ENCODE results near the gene CDA.

The CDA gene

DNA sequence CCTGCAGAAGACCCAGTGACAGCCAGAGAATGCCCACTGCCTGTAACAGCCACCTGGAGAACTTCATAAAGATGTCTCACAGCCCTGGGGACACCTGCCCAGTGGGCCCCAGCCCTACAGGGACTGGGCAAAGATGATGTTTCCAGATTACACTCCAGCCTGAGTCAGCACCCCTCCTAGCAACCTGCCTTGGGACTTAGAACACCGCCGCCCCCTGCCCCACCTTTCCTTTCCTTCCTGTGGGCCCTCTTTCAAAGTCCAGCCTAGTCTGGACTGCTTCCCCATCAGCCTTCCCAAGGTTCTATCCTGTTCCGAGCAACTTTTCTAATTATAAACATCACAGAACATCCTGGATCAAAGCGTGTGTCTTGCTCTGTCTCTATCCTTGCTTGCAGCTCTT is 29.7 kb downstream of the CDA start:
- DNase-seq: no peak

DNA sequence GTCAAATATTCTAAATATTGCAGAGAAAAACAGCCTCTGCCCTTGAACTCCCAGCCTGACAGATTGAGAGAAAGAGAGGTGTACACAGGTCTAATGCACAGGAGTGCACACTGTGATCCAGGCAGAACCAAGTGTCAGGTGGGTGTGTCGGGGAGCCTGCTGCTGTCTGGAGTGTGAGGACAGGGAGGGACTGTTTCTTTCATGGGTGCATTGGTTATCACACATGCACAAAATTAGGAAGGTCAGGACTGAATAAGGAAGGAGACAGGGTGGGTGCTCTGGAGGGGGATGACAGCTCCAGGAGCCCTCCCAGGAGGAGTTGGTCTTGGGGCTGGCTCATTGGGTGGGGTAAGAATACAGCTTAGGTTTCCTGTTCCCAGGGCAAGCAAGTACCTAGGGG is 31.1 kb downstream of the CDA start:
- no peak for DNase-seq

DNA sequence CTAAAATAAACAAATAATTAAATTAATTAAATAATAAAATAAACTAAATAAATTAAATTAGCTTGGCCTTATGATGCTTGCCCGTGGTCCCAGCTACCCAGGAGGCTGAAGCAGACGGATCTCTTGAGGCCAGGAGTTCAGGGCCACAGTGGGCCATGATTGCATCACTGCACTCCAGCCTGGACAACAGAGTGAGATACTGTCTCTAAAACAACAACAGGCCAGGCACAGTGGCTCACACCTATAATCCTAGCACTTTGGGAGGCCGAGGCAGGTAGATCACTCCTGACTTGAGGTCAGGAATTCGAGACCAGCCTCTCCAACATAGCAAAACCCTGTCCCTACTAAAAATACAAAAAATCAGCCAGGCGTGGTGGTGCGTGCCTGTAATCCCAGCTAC is 32.1 kb downstream of the CDA start:
- DNase-seq: no peak

DNA sequence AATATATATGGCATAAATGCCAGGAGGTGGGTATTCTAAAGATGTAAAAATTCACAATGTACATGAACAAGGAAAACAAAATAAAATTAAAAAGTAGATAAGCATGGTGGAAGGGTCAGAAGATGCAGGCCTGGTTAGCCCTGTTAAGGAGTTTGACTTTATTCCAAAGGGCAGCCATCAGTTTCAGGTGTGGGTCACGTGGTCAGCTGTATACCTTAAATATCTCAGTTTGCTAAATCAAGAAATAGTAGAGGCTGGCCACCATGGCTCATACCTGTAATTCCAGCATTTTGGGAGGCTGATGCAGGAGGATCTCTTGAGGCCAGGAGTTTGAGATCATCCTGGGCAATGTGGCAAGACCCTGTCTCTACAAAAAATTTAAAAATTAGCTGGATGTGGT is 35.8 kb downstream of the CDA start:
- DNase-seq: no peak

DNA sequence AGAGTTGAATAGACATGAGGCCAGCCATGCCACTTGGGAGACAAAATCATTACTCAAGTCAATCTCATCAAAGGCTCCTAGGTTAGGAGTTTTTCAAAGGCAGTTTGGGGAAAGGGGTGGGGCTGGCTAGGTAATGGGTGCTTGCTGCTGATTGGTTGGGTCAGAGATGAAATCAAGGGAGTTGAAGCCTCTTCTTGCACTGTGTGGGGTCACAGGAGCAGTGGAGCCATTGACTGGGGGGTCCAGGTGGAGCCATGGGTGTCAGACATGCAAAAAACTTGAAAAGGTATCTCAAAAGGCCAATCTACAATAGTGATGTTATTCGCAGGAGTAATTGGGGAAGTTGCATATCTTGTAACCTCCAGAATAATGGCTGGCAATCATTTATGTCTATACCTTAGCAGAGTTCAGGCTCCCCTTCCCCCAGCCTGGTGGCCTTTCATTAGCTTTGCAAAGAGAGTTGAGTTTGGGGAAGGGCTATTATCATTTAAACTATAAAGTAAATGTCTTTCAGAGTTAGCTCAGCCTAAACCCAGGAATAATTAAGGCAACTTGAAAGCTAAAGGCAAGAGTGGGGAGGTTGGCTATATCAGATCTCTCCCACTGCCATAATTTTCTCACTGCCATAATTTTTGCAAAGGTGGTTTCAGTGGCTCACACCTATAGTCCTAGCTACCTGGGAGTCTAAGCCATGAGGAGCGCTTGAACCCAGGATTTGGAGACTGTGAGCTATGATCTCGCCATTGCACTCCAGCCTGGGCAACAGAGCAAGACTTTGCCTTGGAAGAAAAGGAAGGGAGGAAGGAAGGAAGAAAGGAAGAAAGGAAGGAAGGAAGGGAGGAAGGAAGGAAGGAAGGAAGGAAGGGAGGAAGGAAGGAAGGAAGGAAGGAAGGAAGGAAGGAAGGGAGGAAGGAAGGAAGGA is 36.5 kb downstream of the CDA start:
- DNase-seq: no peak

DNA sequence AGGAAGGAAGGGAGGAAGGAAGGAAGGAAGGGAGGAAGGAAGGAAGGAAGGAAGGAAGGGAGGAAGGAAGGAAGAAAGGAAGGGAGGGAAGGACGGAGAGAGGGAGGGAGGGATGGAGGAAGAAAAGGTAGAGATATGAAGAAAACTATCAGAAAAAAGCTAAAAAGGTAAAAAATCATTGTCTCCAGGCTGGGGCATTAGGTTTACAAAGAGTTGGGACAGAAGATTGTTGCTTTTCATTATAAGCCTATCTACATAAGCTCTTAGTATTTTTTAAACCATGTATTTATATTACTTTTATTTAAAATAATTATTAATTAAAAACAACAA is 37.2 kb downstream of the CDA start:
- DNase-seq: no peak

DNA sequence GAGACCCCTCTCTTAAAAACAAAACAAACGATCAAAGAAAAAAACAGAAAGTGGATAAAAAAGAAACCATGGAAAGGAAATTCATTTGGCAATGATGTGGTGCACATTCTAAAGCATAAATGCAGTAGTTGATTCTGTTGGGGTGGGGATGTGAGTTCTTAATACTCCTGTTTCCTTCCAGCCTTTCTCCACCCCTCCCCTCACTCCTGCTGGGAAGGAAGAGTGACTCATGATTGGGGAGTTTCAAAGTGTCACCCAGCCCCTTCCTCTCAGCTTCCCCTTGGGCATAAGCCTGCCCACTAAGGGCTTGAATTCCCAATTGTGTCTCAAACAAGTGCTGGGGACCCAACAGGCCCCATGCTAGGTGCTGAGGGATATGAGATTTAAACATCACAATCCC is 37.6 kb downstream of the CDA start:
- no peak for DNase-seq

DNA sequence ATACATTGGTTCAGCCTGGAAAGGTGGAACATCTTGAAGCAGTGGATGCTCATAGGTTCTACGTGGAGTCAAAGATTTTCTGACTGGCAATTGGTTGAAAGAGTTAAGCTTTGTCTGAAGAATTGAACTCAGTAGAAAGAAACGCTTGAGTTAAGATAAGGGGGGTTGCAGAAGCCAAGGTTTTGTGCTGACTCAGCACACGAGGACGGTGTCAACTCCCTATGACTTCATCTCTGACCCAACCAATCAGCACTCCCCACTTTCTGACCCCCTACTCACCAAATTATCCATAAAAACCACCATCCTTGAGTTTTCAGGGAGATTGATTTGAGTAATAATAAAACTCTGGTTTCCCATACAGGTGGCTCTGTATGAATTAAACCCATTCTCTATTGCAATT is 41.8 kb downstream of the CDA start:
- DNase-seq: no peak

DNA sequence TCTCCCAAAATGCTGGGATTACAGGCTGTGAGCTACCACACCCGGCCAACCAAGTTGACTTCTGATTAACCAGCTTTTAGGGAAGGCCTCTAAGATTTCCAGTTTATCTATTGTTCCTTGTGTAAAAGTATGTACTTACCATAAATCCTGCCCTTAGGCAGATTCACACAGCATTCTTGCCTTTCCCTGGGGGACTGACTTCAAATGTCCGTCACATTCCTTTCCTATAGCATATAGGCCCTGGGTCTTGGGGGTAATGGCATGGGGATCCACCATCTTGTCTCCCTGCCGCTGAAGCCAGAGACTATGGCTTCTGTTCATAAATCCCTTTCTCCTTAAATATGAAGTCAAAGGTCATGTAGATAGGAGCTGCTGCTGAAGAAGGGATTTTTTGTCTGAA is 43.5 kb downstream of the CDA start:
- no peak for DNase-seq

DNA sequence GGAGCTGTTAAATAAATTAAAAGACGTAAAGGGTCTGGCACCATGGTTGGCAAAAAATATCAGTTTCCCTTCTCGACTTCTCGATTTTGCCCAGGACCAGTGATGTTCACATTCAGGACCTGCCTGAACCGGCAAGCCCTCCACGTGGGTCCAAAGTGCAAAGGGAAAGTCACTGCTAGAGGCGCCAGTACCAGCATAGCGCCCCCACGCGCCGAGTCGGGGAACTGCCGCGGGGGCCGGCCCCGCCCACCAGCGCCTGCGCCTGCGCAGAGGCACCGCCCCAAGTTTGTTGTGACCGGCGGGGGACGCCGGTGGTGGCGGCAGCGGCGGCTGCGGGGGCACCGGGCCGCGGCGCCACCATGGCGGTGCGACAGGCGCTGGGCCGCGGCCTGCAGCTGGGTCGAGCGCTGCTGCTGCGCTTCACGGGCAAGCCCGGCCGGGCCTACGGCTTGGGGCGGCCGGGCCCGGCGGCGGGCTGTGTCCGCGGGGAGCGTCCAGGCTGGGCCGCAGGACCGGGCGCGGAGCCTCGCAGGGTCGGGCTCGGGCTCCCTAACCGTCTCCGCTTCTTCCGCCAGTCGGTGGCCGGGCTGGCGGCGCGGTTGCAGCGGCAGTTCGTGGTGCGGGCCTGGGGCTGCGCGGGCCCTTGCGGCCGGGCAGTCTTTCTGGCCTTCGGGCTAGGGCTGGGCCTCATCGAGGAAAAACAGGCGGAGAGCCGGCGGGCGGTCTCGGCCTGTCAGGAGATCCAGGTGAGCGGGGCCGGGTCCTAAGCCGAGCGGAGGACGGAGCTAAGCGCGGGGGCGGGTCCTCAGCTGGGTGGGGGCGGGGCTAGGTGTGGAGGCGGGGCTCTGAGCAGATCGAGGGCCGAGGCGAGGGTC is 44.5 kb downstream of the CDA start, which contains the start of gene PINK1:
Gene PINK1 (plus strand): TSS at position 269 of the 875 bp plus-strand sequence. CDS start 91 bp downstream, at position 360.
- DNase-seq: peak; percentile 60

DNA sequence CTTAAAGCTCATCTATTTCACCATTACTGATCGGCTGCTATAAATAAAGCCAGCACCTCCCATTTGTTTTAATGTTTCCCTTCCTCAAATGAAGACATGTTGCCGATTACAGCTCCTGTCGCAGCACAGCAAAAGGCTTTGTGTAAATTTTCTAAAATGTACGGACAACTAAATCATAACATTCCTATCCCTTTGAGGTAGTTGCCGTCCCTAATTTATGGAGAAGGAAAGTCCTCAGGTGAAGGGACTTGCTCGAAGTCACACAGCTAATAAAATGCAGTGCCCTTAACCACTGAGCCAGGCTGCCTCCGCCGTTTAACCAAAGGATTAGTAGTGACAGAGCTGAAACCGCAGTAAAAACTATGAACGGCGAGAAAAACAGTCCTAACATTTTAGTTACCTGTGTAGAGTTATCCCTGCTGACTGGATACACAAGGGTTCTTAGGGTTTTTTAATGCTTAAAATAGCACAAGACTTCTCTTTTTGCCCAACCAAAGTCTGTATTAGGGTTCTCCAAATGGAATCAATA is 45.2 kb downstream of the CDA start:
- DNase-seq: no peak

DNA sequence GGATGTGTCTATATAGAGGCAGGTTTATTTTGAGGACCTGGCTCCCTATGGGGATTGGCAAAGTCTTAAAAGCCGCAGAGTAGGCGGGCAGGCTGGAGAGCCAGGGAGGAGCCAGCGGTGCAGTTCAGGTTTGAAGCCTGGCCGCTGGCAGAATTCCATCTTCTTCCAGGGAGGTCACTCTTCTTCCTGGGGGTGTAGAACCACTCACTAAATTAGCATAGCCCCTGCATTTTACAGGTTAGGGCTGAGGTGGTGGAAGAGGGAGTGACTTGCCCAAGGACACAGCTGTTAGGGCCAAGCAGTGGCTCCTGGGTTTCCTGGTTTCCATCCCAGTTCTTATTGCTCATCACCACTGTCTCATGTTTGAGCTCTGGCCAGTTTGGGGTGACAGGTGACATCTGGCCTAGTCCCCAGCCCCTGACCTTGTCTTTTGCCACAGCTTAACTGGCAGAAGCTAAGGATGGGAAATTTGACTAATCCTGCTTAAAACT is 45.7 kb downstream of the CDA start:
- DNase-seq: no peak

DNA sequence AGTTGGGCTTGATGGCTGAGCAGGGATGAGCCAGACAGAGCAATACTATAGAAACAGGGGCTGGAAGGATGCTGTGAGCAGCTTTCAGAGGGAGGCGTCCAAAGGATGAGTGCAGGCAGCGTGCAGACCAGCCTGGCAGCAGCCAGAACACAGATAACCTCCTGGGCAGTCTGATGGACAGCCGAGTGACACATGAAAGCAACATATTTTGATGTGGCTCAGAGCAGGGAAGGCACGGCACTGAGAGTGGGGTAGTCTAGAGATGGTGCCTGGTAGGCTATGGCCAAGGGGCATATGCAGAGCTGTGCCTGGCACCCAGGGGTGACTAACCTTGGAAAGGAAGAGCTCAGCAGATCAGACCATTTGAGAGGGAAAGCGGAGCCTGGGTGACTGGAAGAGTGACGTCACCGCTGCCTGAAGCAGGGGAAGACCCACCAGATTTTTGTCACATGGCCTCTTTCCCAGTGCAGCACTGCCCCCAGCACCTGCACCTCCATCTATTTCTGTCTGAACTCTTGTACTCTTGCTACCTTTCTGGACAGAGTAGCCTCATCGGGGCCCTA is 48.0 kb downstream of the CDA start:
- no peak for DNase-seq

DNA sequence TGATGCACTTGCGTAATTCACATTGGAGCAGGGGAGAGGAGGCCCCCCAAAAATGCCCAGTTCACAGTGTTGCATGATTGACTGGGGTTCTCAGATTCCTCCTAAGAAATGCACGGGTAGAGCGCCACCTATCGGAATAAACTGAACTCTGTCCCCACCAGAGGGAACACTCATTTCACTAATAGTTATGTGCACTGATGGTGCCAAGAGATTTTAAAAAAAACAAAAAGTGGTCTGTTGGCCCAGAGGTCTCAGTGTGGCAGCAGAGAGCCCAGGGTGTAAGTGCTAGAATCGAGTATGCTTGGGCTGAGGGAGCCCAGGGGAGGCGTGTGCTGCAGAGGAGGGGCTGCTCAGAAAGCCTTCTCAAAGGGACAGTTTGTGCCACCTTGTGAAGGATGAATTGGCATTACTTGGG is 51.3 kb downstream of the CDA start:
- DNase-seq: no peak

DNA sequence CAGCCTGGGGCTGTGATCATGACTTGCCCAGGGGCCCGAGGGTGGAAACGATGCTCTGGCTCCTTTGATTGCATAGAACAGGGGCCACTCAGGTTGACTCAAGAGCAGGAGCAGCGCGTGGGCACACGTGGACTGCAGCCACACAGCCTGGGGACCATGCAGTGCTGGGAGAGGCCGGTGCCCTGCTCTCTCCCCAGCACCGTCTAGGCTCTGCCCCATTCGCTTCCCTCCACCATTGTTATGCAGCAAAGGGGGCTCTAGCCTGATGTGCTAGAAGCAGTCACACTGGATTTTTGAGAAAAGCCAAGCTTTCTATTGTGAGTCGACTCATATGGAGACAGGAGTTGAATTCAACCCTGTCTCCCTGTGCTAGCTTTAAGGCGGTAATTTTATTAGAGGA is 53.1 kb downstream of the CDA start:
- DNase-seq: no peak

DNA sequence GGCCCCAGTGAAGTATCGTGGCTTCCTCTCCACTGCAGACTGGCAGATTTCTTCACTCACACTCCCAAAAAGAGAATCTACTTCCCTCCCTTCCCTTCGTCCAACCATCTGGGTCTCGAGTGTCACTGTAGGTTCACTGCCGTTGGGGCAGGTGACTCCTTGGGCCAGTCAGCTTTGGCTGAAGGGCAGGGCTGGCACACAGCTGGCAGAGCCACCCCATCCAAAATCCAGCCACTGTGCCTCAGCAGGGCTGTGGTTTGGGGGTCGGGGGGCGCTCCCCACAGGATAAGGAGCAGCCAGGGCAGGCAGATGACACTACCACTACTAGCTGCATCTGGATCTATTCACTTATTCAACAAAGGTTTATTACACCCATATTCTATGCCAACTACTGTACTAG is 54.2 kb downstream of the CDA start:
- no peak for DNase-seq

DNA sequence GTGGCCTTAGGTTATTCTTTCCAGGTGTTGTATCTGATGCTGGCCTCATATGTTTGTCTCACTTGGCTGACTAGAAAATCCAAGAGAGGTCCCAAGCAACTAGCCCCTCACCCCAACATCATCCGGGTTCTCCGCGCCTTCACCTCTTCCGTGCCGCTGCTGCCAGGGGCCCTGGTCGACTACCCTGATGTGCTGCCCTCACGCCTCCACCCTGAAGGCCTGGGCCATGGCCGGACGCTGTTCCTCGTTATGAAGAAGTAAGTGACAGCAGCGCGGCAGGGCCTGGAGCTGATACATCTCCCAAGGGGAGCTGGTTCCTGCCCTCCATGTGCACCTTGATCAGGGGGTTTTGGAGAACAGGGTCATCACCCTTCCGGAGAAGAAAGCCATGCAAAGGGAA is 55.5 kb downstream of the CDA start:
- DNase-seq: no peak

DNA sequence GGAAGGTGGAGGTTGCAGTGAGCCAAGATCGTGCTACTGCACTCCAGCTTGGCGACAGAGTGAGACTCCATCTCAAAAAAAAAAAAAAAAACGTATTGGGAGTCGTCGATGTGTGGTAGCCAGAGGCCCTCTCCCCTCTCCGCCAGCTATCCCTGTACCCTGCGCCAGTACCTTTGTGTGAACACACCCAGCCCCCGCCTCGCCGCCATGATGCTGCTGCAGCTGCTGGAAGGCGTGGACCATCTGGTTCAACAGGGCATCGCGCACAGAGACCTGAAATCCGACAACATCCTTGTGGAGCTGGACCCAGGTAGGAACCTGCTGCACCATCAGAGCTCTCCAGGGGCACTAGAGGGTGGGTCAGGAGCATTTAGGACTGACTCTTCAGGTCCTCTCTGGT is 56.5 kb downstream of the CDA start:
- no peak for DNase-seq

DNA sequence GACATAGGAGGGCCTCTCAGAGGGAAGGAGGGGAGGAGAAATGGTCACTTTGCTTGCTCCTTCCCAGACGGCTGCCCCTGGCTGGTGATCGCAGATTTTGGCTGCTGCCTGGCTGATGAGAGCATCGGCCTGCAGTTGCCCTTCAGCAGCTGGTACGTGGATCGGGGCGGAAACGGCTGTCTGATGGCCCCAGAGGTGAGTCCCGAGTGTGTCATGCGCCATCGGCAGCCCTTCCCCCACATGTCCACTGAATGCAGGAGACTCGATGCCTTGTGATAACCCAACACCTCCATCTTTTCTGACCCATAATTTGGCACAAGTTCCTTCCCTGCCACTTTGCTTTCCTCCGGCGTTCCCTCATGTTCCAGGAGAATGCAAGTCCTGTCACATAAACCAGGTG is 59.5 kb downstream of the CDA start:
- no peak for DNase-seq

DNA sequence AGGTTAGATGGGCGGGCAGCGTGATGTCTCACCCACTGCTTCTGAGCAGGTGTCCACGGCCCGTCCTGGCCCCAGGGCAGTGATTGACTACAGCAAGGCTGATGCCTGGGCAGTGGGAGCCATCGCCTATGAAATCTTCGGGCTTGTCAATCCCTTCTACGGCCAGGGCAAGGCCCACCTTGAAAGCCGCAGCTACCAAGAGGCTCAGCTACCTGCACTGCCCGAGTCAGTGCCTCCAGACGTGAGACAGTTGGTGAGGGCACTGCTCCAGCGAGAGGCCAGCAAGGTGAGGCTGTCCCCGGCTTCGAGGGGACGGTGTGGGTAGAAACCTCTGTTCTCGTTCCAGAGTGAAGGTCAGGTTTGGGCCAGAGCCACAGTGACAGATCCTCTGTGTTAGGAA is 60.0 kb downstream of the CDA start:
- DNase-seq: no peak

DNA sequence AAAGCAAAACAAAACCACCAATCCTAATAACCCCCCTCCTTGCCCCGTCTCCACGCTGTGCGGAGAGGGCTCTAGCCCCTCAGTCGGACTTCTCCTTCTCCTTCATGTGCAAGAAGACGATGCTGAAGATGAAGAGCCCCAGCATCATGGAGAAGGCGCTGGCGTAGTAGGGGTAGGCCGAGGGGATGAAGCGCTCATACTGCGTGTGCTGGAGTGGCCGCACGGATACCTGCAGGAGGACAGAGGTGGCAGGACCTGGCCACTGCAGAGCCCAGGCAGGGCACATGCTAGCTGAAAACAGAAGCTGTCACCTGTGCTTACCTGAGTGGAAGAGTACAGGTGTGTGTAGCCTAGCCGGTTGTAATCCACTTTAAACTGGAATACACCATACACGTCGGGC is 63.4 kb downstream of the CDA start:
- no peak for DNase-seq

DNA sequence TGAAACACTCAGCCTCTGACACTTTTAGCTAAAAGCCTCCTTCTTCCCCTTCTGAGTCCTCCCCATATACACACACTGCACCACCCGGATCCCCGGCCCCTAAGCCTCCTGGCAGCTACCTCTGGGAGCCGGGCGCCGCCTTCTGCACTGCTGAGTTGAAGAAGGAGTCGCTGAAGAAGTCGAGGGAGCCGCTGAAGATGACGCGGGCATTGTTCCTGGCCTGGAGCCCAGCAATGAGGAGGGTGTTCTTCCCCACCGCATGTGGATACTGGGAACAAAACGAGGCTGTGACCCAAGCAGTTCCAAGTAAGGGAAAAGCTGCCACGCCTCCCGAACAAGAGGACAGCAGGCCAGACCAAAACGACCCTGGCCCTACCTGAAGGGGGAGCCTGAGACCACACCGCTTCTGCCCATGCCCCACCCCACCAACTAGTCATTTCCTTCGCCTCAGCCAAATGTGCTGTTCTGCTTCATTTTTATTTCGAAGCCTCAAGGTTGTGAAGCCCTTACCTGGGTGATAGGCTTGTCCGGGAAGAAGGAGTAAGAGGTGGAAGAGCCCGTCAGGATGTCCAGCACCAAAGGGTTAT is 65.3 kb downstream of the CDA start:
- no peak for DNase-seq

DNA sequence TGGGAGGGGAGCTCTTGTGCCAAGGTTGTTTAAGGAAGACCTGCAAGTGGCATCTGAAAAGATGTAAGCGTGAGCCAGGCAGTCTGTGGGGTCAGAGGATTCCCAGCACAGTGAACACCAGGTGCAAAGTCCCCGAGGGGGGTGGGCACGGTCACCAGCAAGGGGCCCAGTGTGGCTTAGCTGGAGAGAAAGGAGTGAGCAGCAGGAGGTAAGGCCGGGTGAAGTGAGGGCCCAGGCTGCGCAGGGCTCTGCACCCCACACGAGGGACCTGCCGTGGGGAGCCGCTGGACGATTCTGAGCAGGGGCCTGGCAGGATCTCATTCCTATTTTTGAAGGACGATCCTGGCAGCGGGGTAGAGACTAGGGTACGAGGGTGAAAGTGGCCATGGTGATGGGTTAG is 68.1 kb downstream of the CDA start:
- DNase-seq: no peak
